CD4-positive, alpha-beta T cell treated with Interleukin-15 for 4 hours (primary cell): ENCODE data around the gene PIK3CA.
"Not testable (repeated sequence)": the region's sequence is repeated elsewhere in the genome, so short reads cannot be mapped to it uniquely, and the experiment has no call there.

Experiments used
- DNase-seq: peaks from one replicate; pipeline ENCODE4 v3.0.0-alpha.2; 2020; ENCODE audit warnings: low spot score

The PIK3CA gene

DNA sequence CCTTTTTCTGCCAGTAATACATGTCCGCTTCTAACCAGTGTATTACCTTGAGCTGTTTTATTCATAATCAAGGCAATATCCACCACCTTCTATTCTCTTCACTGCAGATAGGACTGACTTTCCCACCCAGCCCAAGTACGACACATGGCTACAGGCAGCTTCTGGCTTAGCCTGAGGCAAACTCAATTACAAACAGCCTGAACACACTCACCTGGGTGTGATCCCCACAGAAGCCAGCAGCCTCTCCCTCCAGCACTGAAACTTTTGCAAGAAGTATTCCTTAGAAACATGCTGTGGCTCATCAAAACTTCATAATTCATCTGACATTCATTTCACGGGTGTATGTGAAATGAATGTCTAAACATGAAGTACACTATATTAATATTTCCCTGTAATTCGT is 116.3 kb downstream of the PIK3CA start:
- no peak for DNase-seq

DNA sequence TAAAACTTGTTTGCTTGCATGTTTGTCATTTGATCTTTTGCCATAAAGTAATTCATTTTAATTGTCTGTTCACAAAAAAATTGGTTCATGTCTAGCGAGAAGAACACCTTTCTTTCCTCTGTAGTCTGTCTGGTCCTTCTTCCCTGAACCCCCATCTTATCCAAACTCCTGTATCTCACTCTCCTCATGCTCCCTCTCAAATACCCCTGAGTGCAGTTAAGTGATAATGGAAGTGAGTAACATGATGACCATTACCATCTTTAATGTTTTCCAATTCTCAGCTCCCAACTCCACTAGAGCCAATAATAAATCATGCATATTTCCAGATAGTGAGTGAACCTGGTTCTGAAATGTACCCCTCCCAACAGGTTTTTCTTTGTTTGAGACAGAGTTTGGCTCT is 116.9 kb downstream of the PIK3CA start:
- no peak for DNase-seq

DNA sequence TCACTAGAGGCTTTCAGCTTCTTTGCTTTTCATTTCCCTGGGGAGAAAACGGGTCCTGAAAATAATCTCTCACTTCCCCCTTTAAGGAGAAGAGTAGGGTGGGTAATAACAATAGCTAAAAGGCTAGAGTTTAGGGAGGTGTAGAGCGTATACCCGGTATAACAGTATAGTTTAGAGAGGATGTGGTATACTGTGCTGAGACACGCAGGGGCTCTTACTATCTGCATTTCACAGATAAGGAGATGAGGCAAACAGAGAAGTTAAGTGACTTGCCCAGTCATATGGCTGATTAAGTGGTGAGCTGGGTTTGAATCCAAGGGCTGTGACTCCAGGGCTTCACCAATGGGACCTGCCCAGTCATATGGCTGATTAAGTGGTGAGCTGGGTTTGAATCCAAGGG is 117.7 kb downstream of the PIK3CA start:
- no peak for DNase-seq

DNA sequence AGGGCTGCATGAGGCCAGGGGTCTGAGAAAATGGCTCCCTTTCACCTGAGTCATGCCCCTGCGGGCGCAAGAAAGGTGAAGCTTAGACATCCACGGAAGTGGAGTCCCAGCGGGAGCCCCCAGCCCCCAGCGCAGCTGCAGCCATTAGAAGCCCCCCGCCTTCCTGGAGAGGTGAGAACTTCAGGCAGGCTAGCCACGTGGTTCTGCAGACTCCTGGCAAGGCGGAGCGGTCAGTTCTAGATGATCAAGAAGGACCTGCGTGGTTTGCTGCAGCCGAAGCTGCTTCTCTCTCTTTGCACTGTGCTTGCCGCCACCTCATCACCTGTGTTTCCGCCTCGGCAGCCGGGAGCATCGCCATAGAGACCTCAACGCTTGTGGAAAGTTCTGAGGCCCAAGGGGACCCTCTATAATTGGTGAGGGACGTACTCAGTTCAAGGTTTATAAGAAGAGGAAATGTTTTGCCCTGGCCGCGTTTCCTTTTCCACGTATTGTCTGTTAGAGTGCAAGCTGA is 118.6 kb downstream of the PIK3CA start:
- no peak for DNase-seq

DNA sequence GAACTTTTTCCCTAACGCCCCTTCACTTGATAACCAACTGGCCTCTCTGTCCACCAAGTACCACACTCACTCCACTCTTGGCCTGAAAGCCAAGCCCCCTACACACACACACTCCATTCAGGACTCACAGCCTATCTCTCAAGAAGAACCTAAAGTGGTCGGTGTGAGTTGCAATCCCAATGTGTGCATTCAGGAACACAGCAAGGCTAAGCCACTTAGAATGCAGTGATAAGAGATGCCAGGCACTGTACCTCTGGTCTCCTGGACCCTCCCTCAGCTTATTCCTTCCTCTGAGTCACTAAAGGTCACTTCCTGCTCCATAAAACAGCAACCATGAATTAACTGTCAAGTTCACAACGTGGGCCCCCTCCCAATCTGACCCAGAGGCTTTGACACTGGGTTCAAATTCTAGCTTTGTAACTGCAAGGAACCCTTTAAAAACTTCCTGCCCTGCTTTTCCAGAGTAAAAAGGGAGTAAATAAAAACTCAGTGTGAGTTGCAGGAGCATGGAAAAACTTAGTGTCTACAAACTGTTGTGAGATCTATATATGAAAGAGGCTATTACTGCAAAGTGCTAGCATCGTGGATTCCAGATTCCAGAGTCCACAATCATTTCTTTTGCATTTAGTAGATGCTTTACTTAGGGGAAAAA is 120.4 kb downstream of the PIK3CA start:
- no peak for DNase-seq

DNA sequence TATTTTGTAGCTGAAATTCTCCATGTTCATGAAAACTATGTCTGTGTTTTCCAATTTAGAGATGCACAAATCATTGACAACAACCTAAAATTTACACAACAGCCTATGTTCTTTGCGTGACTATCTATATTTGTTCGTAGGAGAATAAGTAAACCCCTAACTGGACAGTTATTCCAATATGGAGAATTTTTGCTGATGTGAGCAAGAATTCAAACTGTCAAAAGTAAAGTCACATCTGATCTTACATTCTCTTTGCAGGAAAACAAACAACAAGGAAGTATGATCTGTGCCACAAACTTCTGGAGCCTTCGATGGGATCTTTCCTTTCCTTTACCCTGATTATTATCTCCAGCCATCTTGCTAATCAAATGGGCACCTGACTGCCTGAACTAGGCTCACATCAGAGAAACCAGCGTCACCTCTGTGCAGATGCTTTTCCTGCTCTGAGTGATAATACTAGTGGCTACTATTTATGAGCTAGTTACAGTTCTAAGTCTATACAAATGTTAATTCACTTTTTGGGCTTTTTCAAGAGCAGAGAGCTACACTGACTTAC is 121.1 kb downstream of the PIK3CA start:
- no peak for DNase-seq

DNA sequence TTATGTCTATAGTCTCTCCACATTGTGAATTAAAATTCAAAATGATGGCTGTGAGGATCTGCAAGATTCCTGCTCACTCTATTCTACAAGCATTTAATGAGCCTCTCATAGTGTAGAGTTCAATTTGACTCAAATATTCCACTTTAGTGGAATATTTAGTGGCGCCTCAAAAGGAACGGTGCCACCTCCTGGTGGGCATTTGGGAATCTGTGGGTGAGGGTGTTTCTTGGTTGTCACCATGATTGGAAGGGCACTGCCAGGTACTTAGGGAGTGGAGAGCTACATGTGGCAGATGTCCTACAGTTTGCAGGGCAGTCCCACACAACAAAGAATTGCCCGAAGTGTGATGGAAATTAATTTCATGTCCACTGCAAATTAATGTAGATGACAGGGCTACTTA is 124.2 kb downstream of the PIK3CA start:
- DNase-seq = peak; percentile 12

DNA sequence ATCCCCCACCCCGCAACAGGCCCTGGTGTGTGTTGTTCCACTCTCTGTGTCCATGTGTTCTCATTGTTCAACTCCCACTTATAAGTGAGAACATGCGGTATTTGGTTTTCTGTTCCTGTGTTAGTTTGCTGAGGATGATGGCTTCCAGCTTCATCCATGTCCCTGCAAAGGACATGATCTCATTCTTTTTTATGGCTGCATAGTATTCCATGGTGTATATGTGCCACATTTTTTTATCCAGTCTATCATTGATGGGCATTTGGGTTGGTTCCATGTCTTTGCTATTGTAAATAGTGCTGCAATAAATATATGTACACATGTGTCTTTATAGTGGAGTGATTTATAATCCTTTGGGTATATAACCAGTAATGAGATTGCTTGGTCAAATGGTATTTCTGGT is 126.3 kb downstream of the PIK3CA start:
- DNase-seq = not testable (repeated sequence)

DNA sequence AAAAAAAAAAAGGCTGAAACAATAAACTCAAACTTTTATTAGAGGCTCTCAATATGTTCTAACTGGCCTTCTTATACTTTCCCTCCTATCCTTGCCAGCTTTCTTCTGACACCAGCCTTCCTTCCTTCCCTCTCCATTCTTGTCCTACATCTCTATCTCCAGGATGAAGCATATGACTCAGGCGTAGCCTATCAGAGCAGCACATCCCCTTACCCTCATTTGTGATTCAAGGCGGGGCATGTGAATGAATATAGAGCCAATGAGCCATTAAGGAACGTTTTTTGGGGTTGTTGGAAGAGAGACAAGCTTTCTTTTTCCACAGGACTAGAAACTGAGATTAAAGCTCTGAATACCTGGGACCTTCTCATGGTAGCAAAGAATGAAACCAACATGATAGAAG is 127.8 kb downstream of the PIK3CA start:
- no peak for DNase-seq

DNA sequence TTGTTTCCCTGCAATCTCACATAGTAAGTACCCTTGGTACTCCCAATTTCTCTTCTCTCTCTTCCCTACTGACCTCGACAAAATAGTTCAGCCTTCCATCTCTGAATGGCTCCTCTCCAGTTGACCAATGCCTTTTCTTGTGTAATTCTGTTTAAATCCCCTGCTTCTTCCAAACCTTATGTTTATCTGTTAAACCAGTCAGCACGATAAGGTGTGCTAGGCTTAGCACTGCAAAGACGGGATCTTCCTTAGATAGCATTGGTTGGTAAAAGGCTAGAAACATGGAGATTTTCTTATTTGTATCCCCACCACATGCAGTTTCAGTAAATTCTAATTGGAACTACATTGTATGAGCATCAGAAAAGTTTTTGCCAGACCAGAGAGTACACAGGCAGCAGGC is 128.6 kb downstream of the PIK3CA start:
- no peak for DNase-seq

DNA sequence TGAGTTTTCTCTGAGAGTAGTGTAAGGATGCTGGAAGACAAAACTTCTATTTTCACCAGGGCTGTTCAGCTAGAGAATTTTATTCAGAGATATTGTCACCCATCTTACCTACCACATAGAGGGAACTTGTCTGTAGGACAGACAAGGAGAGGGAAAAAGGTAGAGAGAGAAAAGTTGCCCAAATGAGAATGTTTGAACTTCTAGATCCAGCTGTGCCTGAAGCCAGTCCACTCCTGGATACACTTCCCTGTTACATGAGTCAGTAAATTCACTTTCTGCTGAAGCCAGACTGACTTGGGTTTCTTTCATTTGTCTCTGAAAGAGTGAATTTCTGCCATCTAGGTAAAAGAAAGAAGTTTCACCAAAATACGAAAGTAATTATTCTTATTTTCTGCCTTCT is 130.0 kb downstream of the PIK3CA start:
- no peak for DNase-seq

DNA sequence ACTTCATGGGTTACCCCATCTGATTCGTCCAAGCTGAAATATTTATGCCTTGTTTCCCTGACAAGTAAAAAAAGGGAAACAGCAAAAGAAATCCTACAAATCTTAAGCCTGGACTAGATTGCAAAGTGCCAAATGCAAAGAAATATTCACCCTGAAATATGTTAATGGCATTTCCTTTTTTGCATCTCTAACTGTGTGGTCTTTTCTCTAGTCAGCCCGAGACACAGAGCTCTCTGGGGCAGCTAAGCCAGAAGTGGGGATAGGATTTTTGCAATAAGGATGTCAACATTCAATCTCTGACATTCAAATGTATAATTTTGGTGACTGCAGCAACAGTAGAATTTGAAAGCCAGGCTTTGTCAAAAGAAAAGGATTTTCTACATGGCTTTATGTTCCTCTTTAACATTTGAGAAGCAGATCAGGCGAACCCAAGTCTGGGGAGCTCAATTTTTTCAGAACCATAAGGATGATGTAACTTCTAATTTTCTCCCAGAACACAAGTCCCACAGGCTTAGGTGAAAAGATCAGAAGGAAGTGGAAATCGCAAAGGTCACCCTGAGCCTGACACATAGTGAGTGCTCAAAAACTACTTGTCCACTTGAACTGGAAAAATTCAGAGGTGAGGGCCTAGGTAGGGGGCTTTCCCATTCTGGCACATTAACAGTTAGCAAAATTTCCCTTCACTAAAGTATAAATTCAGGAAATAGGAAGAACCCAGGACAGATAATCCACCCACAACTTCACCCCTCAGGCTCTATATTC is 131.0 kb downstream of the PIK3CA start:
- no peak for DNase-seq

DNA sequence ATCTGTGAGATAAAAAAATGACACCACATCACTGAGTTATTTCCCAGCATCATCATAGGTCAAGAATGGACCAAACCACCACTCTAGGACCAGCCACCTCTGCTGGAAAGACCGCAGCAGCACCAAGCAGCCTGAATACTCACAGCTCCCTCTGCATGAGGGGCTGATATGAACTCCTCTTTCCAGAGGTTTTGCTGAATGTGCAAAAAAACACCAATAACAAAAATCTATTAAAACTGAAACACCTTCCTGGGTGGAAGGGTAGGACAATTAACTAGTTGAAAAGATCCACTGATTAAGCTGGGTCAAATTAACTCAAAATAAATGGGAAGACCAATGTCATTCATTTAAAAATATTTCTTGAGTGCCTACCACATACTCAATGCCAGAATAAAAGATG is 131.7 kb downstream of the PIK3CA start:
- no peak for DNase-seq

DNA sequence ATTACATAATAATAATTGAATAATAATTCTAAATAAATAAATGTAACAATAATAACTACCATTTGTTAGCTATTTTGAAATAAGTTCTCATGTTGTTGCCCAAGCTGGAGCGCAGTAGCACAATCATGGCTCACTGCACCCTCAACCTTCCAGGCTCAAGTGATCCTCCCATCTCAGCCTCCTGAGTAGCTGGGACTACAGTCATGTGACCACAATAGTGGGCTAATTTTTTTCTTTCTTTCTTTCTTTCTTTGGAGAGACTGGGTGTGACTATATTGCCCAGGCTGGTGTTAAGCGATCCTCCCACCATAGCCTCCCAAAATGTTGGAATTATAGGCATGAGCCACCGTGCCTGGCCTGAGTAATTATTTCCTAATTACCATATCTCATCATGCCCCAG is 133.7 kb downstream of the PIK3CA start:
- no peak for DNase-seq

DNA sequence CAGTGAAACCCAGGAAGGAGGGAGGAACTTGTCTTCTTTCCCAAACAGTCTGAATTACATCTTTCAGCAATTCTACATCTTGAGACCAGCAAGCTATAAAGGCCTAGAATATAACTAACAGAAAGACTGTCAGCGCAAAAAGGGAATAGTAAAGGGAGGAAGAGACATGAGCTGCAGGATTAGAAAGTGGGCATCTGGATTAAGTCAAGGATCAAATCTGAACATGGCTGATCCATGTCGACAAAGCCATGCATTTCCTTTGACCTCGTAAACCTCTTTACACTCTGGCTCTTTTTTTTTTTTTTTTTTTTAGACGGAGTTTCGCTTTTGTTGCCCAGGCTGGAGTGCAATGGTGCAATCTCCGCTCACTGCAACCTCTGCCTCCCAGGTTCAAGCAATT is 138.2 kb downstream of the PIK3CA start:
- no peak for DNase-seq

DNA sequence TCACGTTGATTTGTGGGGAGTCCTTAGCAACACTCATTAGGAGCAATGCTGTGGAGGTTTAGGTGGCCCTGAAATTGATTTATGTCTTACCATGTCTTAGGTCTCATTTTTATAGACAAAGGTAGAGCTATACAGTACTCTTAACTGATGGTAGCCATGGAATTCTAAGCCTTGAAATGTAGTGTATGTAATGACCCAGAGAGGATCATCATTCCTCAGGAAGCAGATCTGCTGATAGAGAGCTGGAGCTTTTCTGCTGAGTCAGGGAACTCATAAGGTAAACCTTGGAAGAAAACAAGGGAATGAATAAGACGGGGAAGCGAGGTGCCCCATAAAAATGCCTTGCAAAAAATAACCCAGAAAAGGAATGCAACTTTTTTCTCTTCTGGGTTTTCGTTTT is 140.7 kb downstream of the PIK3CA start:
- DNase-seq = no peak

DNA sequence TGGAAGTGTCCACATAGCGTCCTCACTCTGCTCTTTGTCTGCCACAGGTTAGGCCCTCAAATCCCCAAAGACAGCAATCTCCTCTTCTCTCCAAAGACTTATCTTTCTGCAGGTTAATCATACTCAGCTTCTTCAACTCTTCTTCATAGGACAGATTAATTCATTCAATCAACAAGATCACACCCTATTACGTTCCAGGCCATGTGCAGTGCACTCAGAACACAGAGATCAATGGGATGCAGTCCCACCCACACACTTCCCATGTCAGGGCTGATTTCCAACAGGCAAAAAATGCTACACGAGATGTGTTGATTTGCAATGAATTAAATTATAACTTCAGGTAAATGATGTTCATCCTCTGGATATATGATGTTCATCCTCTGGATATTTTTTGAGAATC is 141.1 kb downstream of the PIK3CA start:
- no peak for DNase-seq
